HepG2 (cell line): Measurements from ENCODE around the gene PC. TPM values are rescaled to one million over a fixed set of nuclear protein-coding genes. Genes with fewer than 3 reads are reported as not detected.

Experiments used
- ARID4A ChIP-seq: sonication (generic); formaldehyde crosslinking; IDR thresholded peaks from 2 replicates; pipeline ENCODE4 v1.5.0; 2020; ENCODE audit warnings: mild to moderate bottlenecking, missing genetic modification reagents, borderline replicate concordance
- ATF4 ChIP-seq, 2 experiments: fragments of 450-650 bp in 1 of 2; sonication (generic) in 1 of 2; formaldehyde crosslinking; IDR thresholded peaks; 2 replicates each; pipeline versions ENCODE4 v1.5.0 to v1.8.0; 2020 to 2022; ENCODE audit warnings: mild to moderate bottlenecking in 1 of 2, missing genetic modification reagents in 1 of 2
- GLI4 ChIP-seq: sonication (generic); formaldehyde crosslinking; IDR thresholded peaks from 2 replicates; pipeline ENCODE4 v1.5.1; 2020; ENCODE audit warnings: missing genetic modification reagents, mild to moderate bottlenecking, moderate library complexity, borderline replicate concordance
- MAZ ChIP-seq, 2 experiments: sonication (generic) in 1 of 2; formaldehyde crosslinking in 1 of 2; IDR thresholded peaks; 2 replicates each; pipeline versions ENCODE4 v1.5.0 to v1.6.1; 2012 to 2020; ENCODE audit warnings: low read depth in 2 of 2, mild to moderate bottlenecking in 2 of 2, borderline replicate concordance in 1 of 2, improper control_type of control experiment in 1 of 2, low read length in 1 of 2, missing genetic modification reagents in 1 of 2, moderate library complexity in 1 of 2
- MEF2D ChIP-seq: sonication (generic); formaldehyde crosslinking; IDR thresholded peaks from 2 replicates; pipeline ENCODE4 v1.5.1; 2020; ENCODE audit warnings: mild to moderate bottlenecking, missing genetic modification reagents
- NONO ChIP-seq, 2 experiments: fragments of 450-650 bp in 1 of 2; sonication (generic) in 1 of 2; formaldehyde crosslinking in 1 of 2; IDR thresholded peaks in 1 of 2; conservative IDR thresholded peaks in 1 of 2; 2 replicates each; pipeline versions ENCODE4 v1.6.1 to v1.8.0; 2017 to 2022; ENCODE audit warnings: mild to moderate bottlenecking in 1 of 2, missing genetic modification reagents in 1 of 2, moderate library complexity in 1 of 2
- NR2F2 ChIP-seq: IDR thresholded peaks from 2 replicates; pipeline ENCODE4 v1.6.1; 2012; ENCODE audit warnings: low read depth, inconsistent platforms, borderline replicate concordance
- PBX2 ChIP-seq: IDR thresholded peaks from 2 replicates; pipeline ENCODE4 v1.6.1; 2016; ENCODE audit warnings: control low read depth
- PHF8 ChIP-seq: sonication (generic); formaldehyde crosslinking; IDR thresholded peaks from 2 replicates; pipeline ENCODE4 v1.5.0; 2020; ENCODE audit warnings: missing genetic modification reagents
- POLR2A ChIP-seq, 2 experiments: IDR thresholded peaks; 2 replicates each; pipeline ENCODE4 v1.6.1; 2011; ENCODE audit warnings: low read depth in 2 of 2, low read length in 2 of 2, mild to moderate bottlenecking in 1 of 2, moderate library complexity in 1 of 2; ENCODE audit not compliant: insufficient read depth in 1 of 2
- POLR2G ChIP-seq: fragments of 200-400 bp; formaldehyde crosslinking; IDR thresholded peaks from 2 replicates; pipeline ENCODE4 v1.6.1; 2018; ENCODE audit warnings: mild to moderate bottlenecking, low read depth, low read length, moderate library complexity
- SALL1 ChIP-seq: sonication (generic); formaldehyde crosslinking; IDR thresholded peaks from 2 replicates; pipeline ENCODE4 v1.8.0; 2022; ENCODE audit warnings: mild to moderate bottlenecking, missing genetic modification reagents
- TBP ChIP-seq: sonication (generic); formaldehyde crosslinking; IDR thresholded peaks from 2 replicates; pipeline ENCODE4 v1.5.0; 2020; ENCODE audit warnings: missing genetic modification reagents
- ZBTB3 ChIP-seq: sonication (generic); formaldehyde crosslinking; IDR thresholded peaks from 2 replicates; pipeline ENCODE4 v1.4.0; 2020; ENCODE audit warnings: low read depth, mild to moderate bottlenecking, moderate library complexity, missing genetic modification reagents, borderline replicate concordance
- ZBTB44 ChIP-seq: sonication (generic); formaldehyde crosslinking; IDR thresholded peaks from 2 replicates; pipeline ENCODE4 v1.4.0; 2020; ENCODE audit warnings: missing genetic modification reagents
- ZFY ChIP-seq: sonication (generic); formaldehyde crosslinking; IDR thresholded peaks from 2 replicates; pipeline ENCODE4 v1.4.0; 2020; ENCODE audit warnings: missing genetic modification reagents
- polyA plus RNA-seq, 8 experiments: library from polyadenylated mRNA; depleted of rRNA in 3 of 8; stranded (reverse) in 7 of 8; unstranded in 1 of 8; fragments of >200 nt; fragmentation: Illumina TruSeq in 4 of 8; extraction: Trizol in 4 of 8; gene quantifications; 2 replicates each; pipeline versions ENCODE4 v1.2.1 to v1.2.3, GENCODE V29; 2011 to 2016; ENCODE audit warnings: low read depth in 4 of 8, missing spikeins in 1 of 8, mixed read lengths in 1 of 8; ENCODE audit not compliant: insufficient read depth in 1 of 8
- total RNA-seq, 5 experiments: library from RNA; depleted of rRNA; stranded (reverse); fragments of >200 nt; fragmentation: Illumina TruSeq; extraction: Trizol; gene quantifications; 2 replicates each; pipeline ENCODE4 v1.2.3, GENCODE V29; 2016; ENCODE audit warnings: low read depth in 1 of 5
- TF ChIP-seq, protein P1 (sequence below): fragments of 450-650 bp; IDR thresholded peaks from 2 replicates; pipeline ENCODE4 v1.6.1; 2016

Gene PC
- total and polyA plus RNA-seq, 2 of the 13 experiments (the other 11 are each of a cell fraction or from before 2014, with no cell fraction given): 29.0 to 39.0 TPM

GRCh38 chr11:66855574-66856495 lies 102.3 kb downstream of the PC start (continued):
- TF ChIP-seq MAZ (IDR thresholded peaks at IDR 0.05; ENCODE audit: borderline replicate concordance, low read depth, low read length): peak; percentile 50; the same call in 1 of the 2 replicates
- TF ChIP-seq MAZ (CRISPR knock-in tag; IDR thresholded peaks at IDR 0.05; ENCODE audit: low read depth): peak; percentile 73; the same call in 1 of the 2 replicates
- peak; percentile 25; the same call in 1 of the 2 replicates for TF ChIP-seq ARID4A
- no peak; the same call in 1 of the 2 replicates for TF ChIP-seq ZFY
- TF ChIP-seq MEF2D (CRISPR knock-in tag): 0 out of 2 replicates have a peak, but pooled peaks have one; percentile 18
- no peak for TF ChIP-seq PBX2 (CRISPR knock-in tag)
- TF ChIP-seq PHF8 (CRISPR knock-in tag): peak; percentile 58; the same call in 1 of the 2 replicates
- TF ChIP-seq, protein P1, sequence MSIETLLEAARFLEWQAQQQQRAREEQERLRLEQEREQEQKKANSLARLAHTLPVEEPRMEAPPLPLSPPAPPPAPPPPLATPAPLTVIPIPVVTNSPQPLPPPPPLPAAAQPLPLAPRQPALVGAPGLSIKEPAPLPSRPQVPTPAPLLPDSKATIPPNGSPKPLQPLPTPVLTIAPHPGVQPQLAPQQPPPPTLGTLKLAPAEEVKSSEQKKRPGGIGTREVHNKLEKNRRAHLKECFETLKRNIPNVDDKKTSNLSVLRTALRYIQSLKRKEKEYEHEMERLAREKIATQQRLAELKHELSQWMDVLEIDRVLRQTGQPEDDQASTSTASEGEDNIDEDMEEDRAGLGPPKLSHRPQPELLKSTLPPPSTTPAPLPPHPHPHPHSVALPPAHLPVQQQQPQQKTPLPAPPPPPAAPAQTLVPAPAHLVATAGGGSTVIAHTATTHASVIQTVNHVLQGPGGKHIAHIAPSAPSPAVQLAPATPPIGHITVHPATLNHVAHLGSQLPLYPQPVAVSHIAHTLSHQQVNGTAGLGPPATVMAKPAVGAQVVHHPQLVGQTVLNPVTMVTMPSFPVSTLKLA: no peak
- TF ChIP-seq TBP (CRISPR knock-in tag): no peak
- TF ChIP-seq NR2F2: no peak
- TF ChIP-seq POLR2A (IDR thresholded peaks at IDR 0.05; ENCODE audit: insufficient read depth in 1 of 2, low read depth in 2 of 2, low read length in 2 of 2): peak in 1 of 2 experiments; percentile 58; a peak in 2 of 4 replicates
- peak; percentile 16; the same call in 1 of the 2 replicates for TF ChIP-seq SALL1
- no peak for TF ChIP-seq GLI4 (CRISPR knock-in tag)
- no peak for TF ChIP-seq ZBTB44 (CRISPR knock-in tag)
- peak; percentile 79 for TF ChIP-seq POLR2G
- TF ChIP-seq NONO (IDR thresholded peaks at IDR 0.05): no peak
- 0 out of 2 replicates have a peak, but pooled peaks have one; percentile 24 for TF ChIP-seq NONO (CRISPR knock-in tag; conservative IDR thresholded peaks at IDR 0.05)
- TF ChIP-seq ZBTB3 (CRISPR knock-in tag): no peak
- peak in 1 of 2 experiments; percentile 28; a peak in 1 of 4 replicates for TF ChIP-seq ATF4 (CRISPR knock-in tag; IDR thresholded peaks at IDR 0.05)
